ENCODE data around the gene CDC27.
"Not testable (repeated sequence)": the region's sequence is repeated elsewhere in the genome, so short reads cannot be mapped to it uniquely, and the experiment has no call there.

Gene CDC27

GRCh38 chr17:47120521-47121095, 68.5 kb downstream of the CDC27 start:
- DNase-seq, result peak; percentile 62

GRCh38 chr17:47119746-47120520, 69.2 kb downstream of the CDC27 start:
- peak; percentile 72 for DNase-seq

GRCh38 chr17:47117386-47117785, 71.7 kb downstream of the CDC27 start:
- no peak for DNase-seq

DNA sequence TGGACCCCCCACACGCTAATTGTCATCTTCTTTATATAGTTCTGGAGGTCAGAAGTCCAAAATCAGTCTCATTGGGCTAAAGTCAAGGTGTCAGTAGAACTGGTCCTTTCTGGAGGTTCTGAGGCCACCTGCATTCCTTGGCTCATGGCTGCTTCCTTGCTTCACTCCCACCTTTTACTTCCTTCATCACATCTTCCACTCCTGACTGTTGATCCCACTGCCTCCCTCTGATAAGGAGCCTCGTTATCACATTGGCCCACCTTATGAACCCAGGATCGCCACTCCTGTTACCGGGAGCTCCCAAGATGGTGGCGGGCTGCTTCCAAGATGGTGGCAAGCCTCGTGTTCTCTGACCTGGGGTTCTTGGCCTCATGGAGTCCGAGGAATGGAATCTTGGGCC, 83.0 kb downstream of the CDC27 start:
- no peak for DNase-seq

GRCh38 chr17:47105246-47105645, 83.8 kb downstream of the CDC27 start:
- DNase-seq, result not testable (repeated sequence)

GRCh38 chr17:47102914-47103313, 86.2 kb downstream of the CDC27 start:
- no peak for DNase-seq

- peak; percentile 90 for DNase-seq
Observed at GRCh38 chr17:47099987-47100711, 88.9 kb downstream of the CDC27 start.

- no peak for DNase-seq
Observed at GRCh38 chr17:47099451-47099986, 89.6 kb downstream of the CDC27 start.

GRCh38 chr17:47096343-47096742, 92.8 kb downstream of the CDC27 start:
- DNase-seq, result no peak

DNA sequence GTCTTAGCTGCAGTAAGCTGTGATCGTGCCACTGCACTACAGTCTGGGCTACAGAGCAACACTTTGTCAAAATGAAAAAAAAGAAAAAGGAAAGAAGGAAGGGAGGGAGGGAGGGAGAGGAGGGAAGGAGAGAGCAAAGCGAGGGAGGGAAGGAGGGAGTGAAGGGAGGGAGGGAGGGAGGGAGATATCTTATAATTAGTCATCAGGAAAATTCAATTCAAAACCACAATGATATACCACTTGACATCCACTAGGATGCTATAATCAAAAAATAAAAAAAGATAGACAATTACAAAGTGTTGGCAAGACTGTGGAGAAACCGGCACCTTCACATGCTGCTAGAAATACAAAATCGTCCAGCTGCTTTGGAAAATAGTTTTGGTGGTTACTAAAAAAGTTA, 93.8 kb downstream of the CDC27 start:
- DNase-seq, result no peak

- DNase-seq, result no peak
Observed at GRCh38 chr17:47087093-47087492, 102.0 kb downstream of the CDC27 start.

GRCh38 chr17:47085736-47086135, 103.4 kb downstream of the CDC27 start:
- DNase-seq, result no peak

DNA sequence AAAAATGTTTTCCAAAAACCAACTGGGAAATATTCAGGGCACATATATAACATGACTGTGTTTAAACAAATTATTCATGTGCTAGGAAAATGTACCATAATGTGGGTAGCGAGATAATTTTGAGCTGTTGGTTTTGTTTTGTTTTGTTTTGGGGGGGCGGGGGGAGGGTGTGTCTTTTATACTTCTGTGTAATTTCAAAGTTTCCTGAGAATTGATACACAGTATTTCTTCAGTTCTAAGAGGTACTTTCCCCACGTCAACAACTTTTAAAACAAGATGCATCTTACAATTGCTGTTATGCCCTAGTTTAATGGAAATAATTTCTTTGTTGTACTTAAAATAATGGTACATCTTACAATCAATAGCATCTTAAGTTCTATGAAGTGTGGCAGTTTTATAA, 110.3 kb downstream of the CDC27 start:
- no peak for DNase-seq

DNA sequence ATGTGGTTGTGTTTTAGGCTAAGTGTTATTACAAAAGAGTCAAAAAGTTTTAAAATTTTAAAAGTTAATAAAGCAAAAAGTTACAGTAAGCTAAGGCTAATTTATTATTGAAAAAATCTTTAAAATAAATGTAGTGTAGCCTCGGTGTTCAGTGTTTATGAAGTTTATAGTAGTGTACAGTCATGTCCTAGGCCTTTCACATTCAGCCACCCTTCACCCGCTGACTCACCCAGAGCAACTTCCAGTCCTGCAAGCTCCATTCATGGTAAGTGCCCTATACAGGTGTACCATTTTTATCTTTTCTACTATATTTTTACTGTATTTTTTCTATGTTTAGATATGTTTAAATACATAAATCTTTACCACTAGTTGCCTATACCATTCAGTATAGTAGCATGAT, 111.5 kb downstream of the CDC27 start:
- DNase-seq, result peak; percentile 16

- peak; percentile 69 for DNase-seq
Observed at GRCh38 chr17:47076171-47076570, 112.9 kb downstream of the CDC27 start.

- DNase-seq, result not testable (repeated sequence)
Observed at GRCh38 chr17:47074361-47074760, 114.7 kb downstream of the CDC27 start.

GRCh38 chr17:47073629-47074028, 115.5 kb downstream of the CDC27 start:
- not testable (repeated sequence) for DNase-seq

- peak; percentile 74 for DNase-seq
Observed at GRCh38 chr17:47072886-47073285, 116.2 kb downstream of the CDC27 start.

DNA sequence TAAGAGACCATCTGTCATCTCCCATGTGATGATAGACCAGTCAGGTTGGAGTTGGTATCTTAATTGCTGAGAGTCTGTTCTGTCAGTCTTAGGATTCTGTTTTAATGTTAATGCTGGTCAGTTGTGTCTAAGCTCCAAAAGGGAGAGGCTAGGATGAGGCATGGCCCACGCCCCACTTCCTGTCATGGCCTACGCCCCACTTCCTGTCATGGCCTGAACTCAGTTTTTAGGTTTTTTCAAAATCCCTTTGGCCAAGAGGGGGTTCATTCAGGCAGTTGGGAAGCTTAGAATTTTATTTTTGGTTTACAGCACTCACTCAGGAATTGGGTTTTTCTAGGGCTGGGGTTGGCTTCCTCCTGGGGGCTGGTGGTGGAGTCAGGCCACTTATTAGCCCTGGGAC, 117.9 kb downstream of the CDC27 start:
- DNase-seq, result not testable (repeated sequence)

DNA sequence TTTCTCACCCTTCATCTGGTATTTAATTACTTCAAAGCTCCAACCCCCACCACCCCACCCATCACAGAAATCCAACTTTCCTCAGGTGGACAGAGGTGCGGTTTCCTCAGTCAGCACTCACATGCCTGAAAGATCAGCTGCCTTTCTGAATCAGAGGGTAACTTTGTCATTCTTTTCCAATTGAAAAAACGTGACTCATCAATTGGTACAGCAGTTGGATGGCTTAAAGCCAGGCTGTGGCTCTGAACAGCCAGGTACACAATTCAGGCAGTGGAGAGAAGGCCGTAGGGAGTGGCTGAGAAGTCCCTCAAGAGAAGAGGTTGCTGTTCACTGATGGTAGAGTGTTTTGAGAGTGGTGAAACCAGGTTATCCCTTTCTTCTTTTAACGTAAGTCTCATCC, 118.8 kb downstream of the CDC27 start:
- DNase-seq, result peak; percentile 33
